ENCODE data around the gene GNB3. TPM values are rescaled to one million over a fixed set of nuclear protein-coding genes. Genes with fewer than 3 reads are reported as not detected.

Gene GNB3
- total RNA-seq, 2 experiments from 2014 or later: 0.08 TPM; not detected in 1

DNA sequence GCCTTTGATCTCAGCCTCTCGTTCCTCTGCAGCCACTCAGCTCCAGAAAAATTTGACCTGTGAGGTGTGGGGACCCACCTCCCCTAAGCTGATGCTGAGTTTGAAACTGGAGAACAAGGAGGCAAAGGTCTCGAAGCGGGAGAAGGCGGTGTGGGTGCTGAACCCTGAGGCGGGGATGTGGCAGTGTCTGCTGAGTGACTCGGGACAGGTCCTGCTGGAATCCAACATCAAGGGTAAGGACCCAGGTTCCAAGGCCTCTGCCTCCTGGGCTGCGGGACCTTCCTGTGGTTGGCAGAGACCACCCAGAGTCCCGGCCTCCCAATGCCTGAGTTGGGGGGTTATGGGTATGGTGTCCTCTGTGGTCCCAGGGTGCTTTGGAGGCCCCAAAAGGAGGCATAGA, 23.6 kb upstream of the GNB3 start:
- ChIA-PET CTCF (no interaction called here), POLR2A (no interaction called here)
- ATAC-seq: no peak
- Mint-ChIP-seq H3K27me3 (ENCODE audit: low read depth) (peaks cover 23% of the 10 kb centered on the region), H3K36me3 (ENCODE audit: low read depth) (no peaks in the 10 kb centered on the region), H3K27ac (no peak overlapping the region), H3K4me1 (ENCODE audit: low read depth) (peaks cover 12% of the 10 kb centered on the region), H3K9me3 (ENCODE audit: insufficient read depth) (no peaks in the 10 kb centered on the region), H3K4me3 (no peak overlapping the region)
- no peak for DNase-seq

GRCh38 chr12:6817662-6818157, 23.0 kb upstream of the GNB3 start:
- H3K4me1 Mint-ChIP-seq (ENCODE audit: low read depth): peaks cover 15% of the 10 kb centered on the region

DNA sequence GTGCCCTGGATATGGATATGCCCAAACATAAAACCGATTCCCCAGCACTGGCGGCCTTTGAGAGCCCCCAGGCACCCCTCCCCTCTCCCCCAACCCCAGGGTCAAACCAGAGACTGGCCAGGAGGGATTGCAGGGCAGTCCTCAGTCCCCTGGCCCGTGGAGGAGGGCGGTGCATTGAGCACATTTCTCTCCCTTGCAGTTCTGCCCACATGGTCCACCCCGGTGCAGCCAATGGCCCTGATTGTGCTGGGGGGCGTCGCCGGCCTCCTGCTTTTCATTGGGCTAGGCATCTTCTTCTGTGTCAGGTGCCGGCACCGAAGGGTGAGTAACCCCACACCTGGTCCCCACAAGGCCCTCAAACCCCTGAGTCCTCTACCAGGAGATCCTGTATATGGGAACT, 22.5 kb upstream of the GNB3 start:
- peaks cover 33% of the 10 kb centered on the region for H3K27me3 Mint-ChIP-seq (ENCODE audit: low read depth)
- POLR2A ChIA-PET: interaction anchor here (0.6 kb wide), 1 partner anchor 64 kb away, joined by 3 read pairs; no protein-coding TSS in a partner anchor
- no peaks in the 10 kb centered on the region for H3K9me3 Mint-ChIP-seq (ENCODE audit: insufficient read depth)
- CTCF ChIA-PET: no interaction called here
- DNase-seq (no peak), ATAC-seq (no peak)
- H3K36me3 Mint-ChIP-seq (ENCODE audit: low read depth): no peaks in the 10 kb centered on the region
- no peak overlapping the region for H3K4me3 Mint-ChIP-seq
- H3K4me1 Mint-ChIP-seq (ENCODE audit: low read depth): peaks cover 15% of the 10 kb centered on the region
- H3K27ac Mint-ChIP-seq: no peak overlapping the region

More at GRCh38 chr12:6817662-6818157, 23.0 kb upstream of the GNB3 start:
- DNase-seq (no peak), ATAC-seq (no peak)
- ChIA-PET CTCF (no interaction called here), POLR2A (interaction anchor here (0.6 kb wide), 1 partner anchor 64 kb away, joined by 3 read pairs; no protein-coding TSS in a partner anchor)
- Mint-ChIP-seq H3K4me3 (no peak overlapping the region), H3K36me3 (ENCODE audit: low read depth) (no peaks in the 10 kb centered on the region), H3K27me3 (ENCODE audit: low read depth) (peaks cover 28% of the 10 kb centered on the region), H3K9me3 (ENCODE audit: insufficient read depth) (no peaks in the 10 kb centered on the region), H3K27ac (no peak overlapping the region)

DNA sequence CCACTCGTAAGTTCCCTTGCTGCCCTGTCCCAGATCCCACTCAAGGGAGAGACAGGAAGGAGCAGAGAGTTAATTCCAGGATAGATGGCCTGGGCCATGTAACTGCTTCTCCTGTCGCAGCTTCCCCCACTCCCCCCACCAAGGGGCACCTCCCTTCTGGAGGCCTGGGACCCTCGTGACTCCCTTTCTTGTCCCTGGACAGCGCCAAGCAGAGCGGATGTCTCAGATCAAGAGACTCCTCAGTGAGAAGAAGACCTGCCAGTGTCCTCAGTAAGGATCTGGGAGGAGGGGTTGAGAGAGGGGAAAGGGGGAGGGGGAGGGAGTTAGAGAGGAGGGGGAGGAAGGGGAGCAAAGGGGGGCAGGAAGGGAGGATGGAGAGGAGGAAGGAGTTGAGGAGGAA, 22.1 kb upstream of the GNB3 start:
- Mint-ChIP-seq H3K4me3 (no peak overlapping the region), H3K4me1 (ENCODE audit: low read depth) (peaks cover 15% of the 10 kb centered on the region), H3K9me3 (ENCODE audit: insufficient read depth) (no peaks in the 10 kb centered on the region), H3K27ac (no peak overlapping the region), H3K36me3 (ENCODE audit: low read depth) (no peaks in the 10 kb centered on the region), H3K27me3 (ENCODE audit: low read depth) (peaks cover 37% of the 10 kb centered on the region)
- CTCF ChIA-PET: no interaction called here
- DNase-seq: no peak
- POLR2A ChIA-PET: no interaction called here
- ATAC-seq: no peak

DNA sequence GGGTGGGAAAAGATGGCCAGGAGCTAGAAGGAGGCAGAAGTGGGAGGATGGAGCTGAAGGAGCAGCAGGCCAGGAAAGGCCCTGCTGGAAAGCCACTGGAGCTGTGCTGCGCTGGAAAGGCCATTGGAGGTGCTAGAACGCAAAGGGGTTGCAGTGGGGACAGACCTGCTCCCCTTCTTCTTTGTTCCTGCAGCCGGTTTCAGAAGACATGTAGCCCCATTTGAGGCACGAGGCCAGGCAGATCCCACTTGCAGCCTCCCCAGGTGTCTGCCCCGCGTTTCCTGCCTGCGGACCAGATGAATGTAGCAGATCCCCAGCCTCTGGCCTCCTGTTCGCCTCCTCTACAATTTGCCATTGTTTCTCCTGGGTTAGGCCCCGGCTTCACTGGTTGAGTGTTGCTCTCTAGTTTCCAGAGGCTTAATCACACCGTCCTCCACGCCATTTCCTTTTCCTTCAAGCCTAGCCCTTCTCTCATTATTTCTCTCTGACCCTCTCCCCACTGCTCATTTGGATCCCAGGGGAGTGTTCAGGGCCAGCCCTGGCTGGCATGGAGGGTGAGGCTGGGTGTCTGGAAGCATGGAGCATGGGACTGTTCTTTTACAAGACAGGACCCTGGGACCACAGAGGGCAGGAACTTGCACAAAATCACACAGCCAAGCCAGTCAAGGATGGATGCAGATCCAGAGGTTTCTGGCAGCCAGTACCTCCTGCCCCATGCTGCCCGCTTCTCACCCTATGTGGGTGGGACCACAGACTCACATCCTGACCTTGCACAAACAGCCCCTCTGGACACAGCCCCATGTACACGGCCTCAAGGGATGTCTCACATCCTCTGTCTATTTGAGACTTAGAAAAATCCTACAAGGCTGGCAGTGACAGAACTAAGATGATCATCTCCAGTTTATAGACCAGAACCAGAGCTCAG, 21.4 kb upstream of the GNB3 start:
- Mint-ChIP-seq H3K4me1 (ENCODE audit: low read depth) (peaks cover 15% of the 10 kb centered on the region), H3K27ac (no peak overlapping the region), H3K36me3 (ENCODE audit: low read depth) (no peaks in the 10 kb centered on the region), H3K4me3 (no peak overlapping the region), H3K27me3 (ENCODE audit: low read depth) (peaks cover 39% of the 10 kb centered on the region), H3K9me3 (ENCODE audit: insufficient read depth) (no peaks in the 10 kb centered on the region)
- CTCF ChIA-PET: interaction anchor here (10.3 kb wide), 1 partner anchor 66 kb away, joined by 116 read pairs; the partner anchor contains the start of gene MLF2
- ATAC-seq (no peak), DNase-seq (no peak)
- POLR2A ChIA-PET: no interaction called here

- ATAC-seq: no peak
- H3K9me3 Mint-ChIP-seq (ENCODE audit: insufficient read depth): no peaks in the 10 kb centered on the region
- DNase-seq: no peak
- H3K4me3 Mint-ChIP-seq: no peak overlapping the region
- no peak overlapping the region for H3K27ac Mint-ChIP-seq
- H3K4me1 Mint-ChIP-seq (ENCODE audit: low read depth): peaks cover 16% of the 10 kb centered on the region
- no peaks in the 10 kb centered on the region for H3K36me3 Mint-ChIP-seq (ENCODE audit: low read depth)
- CTCF ChIA-PET: interaction anchor here (3.6 to 10.3 kb wide), 2 partner anchors 14 to 67 kb away, joined by 22 to 116 read pairs; partner anchors contain the start of gene MLF2
- POLR2A ChIA-PET: interaction anchor here (1.5 kb wide), 1 partner anchor 25 kb away, joined by 3 read pairs; no protein-coding TSS in a partner anchor
- H3K27me3 Mint-ChIP-seq (ENCODE audit: low read depth): peaks cover 43% of the 10 kb centered on the region
Observed at GRCh38 chr12:6820166-6820565, 20.6 kb upstream of the GNB3 start.

DNA sequence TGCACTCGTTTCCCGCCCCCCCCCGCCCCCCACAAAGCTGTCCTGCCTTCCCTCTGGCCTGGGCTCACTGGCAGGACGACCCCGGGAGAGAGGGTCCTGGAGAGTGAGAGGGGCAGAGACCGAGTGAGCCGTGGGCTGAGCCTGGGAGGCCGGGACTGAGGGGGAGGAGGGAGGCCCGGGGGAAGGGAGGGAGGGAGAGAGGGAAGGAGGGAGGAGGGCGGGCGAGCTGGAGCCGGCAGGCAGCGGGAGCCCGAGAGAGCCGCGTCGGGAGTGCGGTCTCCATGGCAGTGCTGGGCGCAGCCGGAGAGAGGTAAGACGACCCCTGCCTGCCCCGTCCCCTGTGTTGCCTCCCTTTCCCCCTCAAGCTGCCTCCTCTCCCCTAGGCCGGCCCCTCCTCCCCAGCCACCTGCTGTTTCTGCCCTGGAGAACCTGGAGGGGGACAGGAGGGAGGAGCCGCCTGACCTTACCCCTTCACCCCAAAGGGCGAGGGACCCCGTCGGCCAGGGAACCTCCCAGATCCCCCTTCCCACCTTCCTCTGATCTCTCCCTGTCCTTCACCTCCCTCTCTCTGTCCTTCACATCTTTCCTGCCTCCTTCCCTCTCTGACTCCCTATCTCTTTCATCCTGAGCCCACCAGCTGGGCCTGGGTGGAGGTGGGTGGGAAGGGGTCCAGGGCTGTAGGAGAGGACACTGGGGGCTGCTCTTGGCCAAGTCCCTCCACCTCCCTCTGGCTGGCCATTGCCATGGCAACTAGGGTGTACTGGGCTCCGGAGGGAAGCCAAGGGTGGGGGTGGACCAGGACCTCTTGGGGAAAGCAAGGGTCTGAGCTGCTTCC, 18.9 kb upstream of the GNB3 start, which contains the start of gene GPR162:
Gene GPR162 (plus strand): TSS at position 231 of the 835 bp plus-strand sequence. CDS start 2,078 bp downstream, outside the sequence.
- no peaks in the 10 kb centered on the region for H3K9me3 Mint-ChIP-seq (ENCODE audit: insufficient read depth)
- peaks cover 54% of the 10 kb centered on the region for H3K27me3 Mint-ChIP-seq (ENCODE audit: low read depth)
- peak within 1 kb of the TSS; percentile 17 for H3K4me3 Mint-ChIP-seq
- H3K36me3 Mint-ChIP-seq (ENCODE audit: low read depth): no peaks in the 10 kb centered on the region
- H3K4me1 Mint-ChIP-seq (ENCODE audit: low read depth): peaks cover 22% of the 10 kb centered on the region
- peak within 1 kb of the TSS; percentile 51 for H3K27ac Mint-ChIP-seq
- ATAC-seq (peak; percentile 12), DNase-seq (no peak)
- POLR2A ChIA-PET: interaction anchor here (1.3 to 1.7 kb wide), 5 partner anchors 23 to 97 kb away, joined by 3 to 10 read pairs (median 3); partner anchors contain the start of gene MLF2
- CTCF ChIA-PET: interaction anchor here (0.7 to 10.3 kb wide), 8 partner anchors 10 to 85 kb away, joined by 3 to 116 read pairs (median 4); partner anchors contain the start of gene MLF2

GRCh38 chr12:6822426-6823135, 18.1 kb upstream of the GNB3 start:
- ATAC-seq (no peak), DNase-seq (no peak)
- Mint-ChIP-seq H3K36me3 (ENCODE audit: low read depth) (no peaks in the 10 kb centered on the region), H3K27ac (no peak overlapping the region), H3K4me1 (ENCODE audit: low read depth) (peaks cover 26% of the 10 kb centered on the region), H3K9me3 (ENCODE audit: insufficient read depth) (no peaks in the 10 kb centered on the region), H3K4me3 (no peak overlapping the region), H3K27me3 (ENCODE audit: low read depth) (peaks cover 62% of the 10 kb centered on the region)
- POLR2A ChIA-PET: interaction anchor here (1.3 to 1.7 kb wide), 3 partner anchors 30 to 98 kb away, joined by 3 to 10 read pairs (median 3); partner anchors contain the start of gene MLF2
- CTCF ChIA-PET: interaction anchor here (1.0 to 10.3 kb wide), 4 partner anchors 12 to 69 kb away, joined by 3 to 116 read pairs (median 14); partner anchors contain the start of gene MLF2

DNA sequence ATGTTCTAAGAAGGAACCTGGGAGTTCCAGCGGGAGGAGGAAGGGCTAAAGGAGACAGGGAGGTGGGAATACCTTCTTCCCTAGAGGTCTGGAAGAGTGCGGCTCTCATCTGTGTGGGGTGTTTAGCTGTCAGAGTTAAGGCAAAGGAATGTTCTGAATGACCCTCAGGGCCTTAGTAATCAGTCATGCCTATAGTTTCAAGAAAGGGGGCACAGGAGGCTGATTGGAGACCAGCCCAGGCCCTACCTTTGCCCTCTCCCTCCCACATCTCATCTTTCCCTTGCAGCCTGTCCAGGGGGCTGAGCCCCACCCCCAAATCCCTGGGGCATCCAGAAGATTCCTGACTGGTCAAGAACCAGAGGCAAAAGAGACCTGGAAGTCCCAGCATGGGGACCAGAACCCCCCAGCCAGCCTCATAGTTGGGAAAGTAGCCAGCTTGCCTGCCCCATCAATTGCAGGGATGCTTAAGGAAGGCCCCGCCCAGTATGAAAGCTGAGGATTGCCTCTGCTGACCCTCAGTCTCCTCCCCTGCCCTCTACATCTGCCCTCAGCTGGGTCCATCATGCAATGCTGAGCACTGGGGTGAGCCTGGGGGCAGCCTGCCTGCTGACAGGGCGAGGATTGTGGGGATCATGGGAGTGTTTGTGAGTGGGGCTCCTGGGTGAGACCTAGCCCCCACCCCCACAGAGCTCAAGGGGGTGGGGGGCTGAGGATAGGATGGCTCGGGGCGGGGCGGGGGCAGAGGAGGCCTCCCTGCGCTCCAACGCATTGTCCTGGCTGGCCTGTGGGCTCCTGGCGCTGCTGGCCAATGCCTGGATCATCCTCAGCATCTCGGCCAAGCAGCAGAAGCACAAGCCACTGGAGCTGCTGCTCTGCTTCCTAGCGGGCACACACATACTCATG, 17.3 kb upstream of the GNB3 start:
- ATAC-seq: no peak
- H3K36me3 Mint-ChIP-seq (ENCODE audit: low read depth): no peaks in the 10 kb centered on the region
- peaks cover 66% of the 10 kb centered on the region for H3K27me3 Mint-ChIP-seq (ENCODE audit: low read depth)
- ChIA-PET CTCF (interaction anchor here (1.0 to 10.3 kb wide), 7 partner anchors 11 to 203 kb away, joined by 3 to 116 read pairs (median 15); partner anchors contain the start of gene MLF2), POLR2A (interaction anchor here (1.1 to 1.7 kb wide), 3 partner anchors 30 to 100 kb away, joined by 3 to 10 read pairs (median 3); partner anchors contain the start of genes COPS7A and MLF2)
- H3K9me3 Mint-ChIP-seq (ENCODE audit: insufficient read depth): no peaks in the 10 kb centered on the region
- H3K4me3 Mint-ChIP-seq: no peak overlapping the region
- DNase-seq: no peak
- peaks cover 30% of the 10 kb centered on the region for H3K4me1 Mint-ChIP-seq (ENCODE audit: low read depth)
- no peak overlapping the region for H3K27ac Mint-ChIP-seq
